HCT116 (cell line): ENCODE results near the gene TRRAP. TPM values are rescaled to one million over a fixed set of nuclear protein-coding genes. Genes with fewer than 3 reads are reported as not detected.

ENCODE experiments used
- ATAC-seq: fragments of 200-7000 bp; cut with Tn5 transposase; 2 replicates; pipeline ENCODE4 v1.9.1; 2020; ENCODE audit warnings: mild to moderate bottlenecking, moderate library complexity
- BruUV-seq: library from RNA; stranded (reverse); fragments of 400-500 nt; replicated peaks from 2 replicates; lab custom pipeline; 2021; lab: Mats Ljungman, UMichigan
- CTCF ChIA-PET: fragments of 300-600 bp; sonication (Branson Sonifier 250); formaldehyde crosslinking; loops from one replicate; lab custom pipeline; 2021; ENCODE audit warnings: antibody characterized with exemption; lab: Charles Lee
- POLR2A ChIA-PET: fragments of 300-600, 350-600 bp; sonication (Branson Sonifier 250); formaldehyde crosslinking; loops from one replicate; lab custom pipeline; 2021; ENCODE audit warnings: antibody characterized with exemption; lab: Charles Lee
- RAD21 ChIA-PET, 2 experiments: fragments of 300-600 bp; sonication (Branson Sonifier 250); formaldehyde crosslinking; loops; one replicate each; lab custom pipeline; 2023; ENCODE audit warnings: low total read pairs in 2 of 2; ENCODE audit not compliant: uncharacterized antibody in 2 of 2, unreplicated experiment in 2 of 2, low non-redundant PET in 1 of 2; lab: Charles Lee
- DNase-seq: peaks from one replicate; pipeline ENCODE4 v3.0.0-alpha.2; 2010; ENCODE audit warnings: low read depth, low spot score
- H2AFZ ChIP-seq: fragments of 200-600 bp; shearing (Covaris generic), sonication (generic); 2 replicates; pipeline ENCODE4 v1.6.1; 2017; ENCODE audit warnings: low read depth, mixed run types, mixed read lengths, antibody characterized with exemption, low read length; ENCODE audit not compliant: poor library complexity, severe bottlenecking
- H3K27ac ChIP-seq: 2 replicates; pipeline ENCODE4 v1.5.1; 2012; ENCODE audit warnings: low read depth, low read length
- H3K27me3 ChIP-seq: fragments of 200-600 bp; sonication (generic); 2 replicates; pipeline ENCODE4 v1.6.1; 2016; ENCODE audit warnings: mixed run types, low read length, mixed read lengths; ENCODE audit not compliant: insufficient read depth
- H3K36me3 ChIP-seq, 2 experiments: fragments of 200-500 bp in 1 of 2; fragments of 200-600 bp in 1 of 2; sonication (Bioruptor generic) in 1 of 2; sonication (generic) in 1 of 2; 2 replicates each; pipeline versions ENCODE4 v1.5.1 to v1.6.1; 2014 to 2016; ENCODE audit warnings: low read length in 2 of 2, inconsistent platforms in 1 of 2, mixed read lengths in 1 of 2, mixed run types in 1 of 2; ENCODE audit not compliant: insufficient read depth in 2 of 2, control insufficient read depth in 1 of 2
- H3K4me1 ChIP-seq, 2 experiments: fragments of 200-600 bp in 1 of 2; sonication (generic) in 1 of 2; 2 replicates each; pipeline versions ENCODE4 v1.5.1 to v1.6.1; 2012 to 2017; ENCODE audit warnings: low read length in 2 of 2, inconsistent platforms in 1 of 2, mild to moderate bottlenecking in 1 of 2, mixed read lengths in 1 of 2, mixed run types in 1 of 2, moderate library complexity in 1 of 2; ENCODE audit not compliant: insufficient read depth in 2 of 2, control insufficient read depth in 1 of 2
- H3K4me2 ChIP-seq: fragments of 200-600 bp; sonication (generic); 2 replicates; pipeline ENCODE4 v1.6.1; 2017; ENCODE audit warnings: mixed run types, low read length, mixed read lengths
- H3K4me3 ChIP-seq, 2 experiments: fragments of 200-600 bp in 1 of 2; sonication (generic) in 1 of 2; replicated peaks in 1 of 2; 2 replicates each; pipeline ENCODE4 v1.5.1; 2011 to 2016; ENCODE audit warnings: low read length in 2 of 2, control low read depth in 1 of 2, low read depth in 1 of 2, mild to moderate bottlenecking in 1 of 2, mixed read lengths in 1 of 2, mixed run types in 1 of 2
- H3K79me2 ChIP-seq: fragments of 200-600 bp; sonication (generic); 2 replicates; pipeline ENCODE4 v1.6.1; 2017; ENCODE audit warnings: mild to moderate bottlenecking, mixed run types, low read length, moderate library complexity, mixed read lengths; ENCODE audit not compliant: insufficient read depth
- H3K9ac ChIP-seq: fragments of 200-600 bp; sonication (generic); 2 replicates; pipeline ENCODE4 v1.6.1; 2016; ENCODE audit warnings: low read length, mixed read lengths
- H3K9me2 ChIP-seq: fragments of 200-600 bp; sonication (generic), shearing (Covaris generic); 2 replicates; pipeline ENCODE4 v1.6.1; 2017; ENCODE audit warnings: mixed run types, mild to moderate bottlenecking, moderate library complexity; ENCODE audit not compliant: insufficient read depth
- H3K9me3 ChIP-seq, 2 experiments: fragments of 200-500 bp in 1 of 2; fragments of 200-600 bp in 1 of 2; sonication (Bioruptor generic) in 1 of 2; sonication (generic) in 1 of 2; 2 replicates each; pipeline ENCODE4 v1.6.1; 2014 to 2017; ENCODE audit warnings: low read length in 2 of 2, mixed read lengths in 2 of 2, inconsistent platforms in 1 of 2, low read depth in 1 of 2, mild to moderate bottlenecking in 1 of 2, mixed run types in 1 of 2, moderate library complexity in 1 of 2; ENCODE audit not compliant: control insufficient read depth in 1 of 2, insufficient read depth in 1 of 2
- H4K20me1 ChIP-seq: fragments of 200-600 bp; sonication (generic), shearing (Covaris generic); 2 replicates; pipeline ENCODE4 v1.6.1; 2017; ENCODE audit warnings: mixed run types, mild to moderate bottlenecking, moderate library complexity; ENCODE audit not compliant: insufficient read depth
- ATF3 ChIP-seq: IDR thresholded peaks from 2 replicates; pipeline ENCODE4 v1.6.1; 2012
- CBX3 ChIP-seq: IDR thresholded peaks from 2 replicates; pipeline ENCODE4 v1.6.1; 2012; ENCODE audit warnings: low read depth
- CEBPB ChIP-seq: IDR thresholded peaks from 2 replicates; pipeline ENCODE4 v1.6.1; 2012; ENCODE audit warnings: low read depth
- EGR1 ChIP-seq: IDR thresholded peaks from 2 replicates; pipeline ENCODE4 v1.6.1; 2012; ENCODE audit warnings: low read depth
- EZH2 ChIP-seq: fragments of 200-600 bp; sonication (generic); IDR thresholded peaks from 2 replicates; pipeline ENCODE4 v1.6.1; 2017; ENCODE audit warnings: antibody characterized with exemption, mixed run types
- FOSL1 ChIP-seq: IDR thresholded peaks from 2 replicates; pipeline ENCODE4 v1.6.1; 2012; ENCODE audit warnings: low read depth
- POLR2A ChIP-seq: IDR thresholded peaks from 2 replicates; pipeline ENCODE4 v1.7.0; 2011; ENCODE audit warnings: borderline replicate concordance; ENCODE audit not compliant: insufficient read depth, insufficient read length; ENCODE audit errors: extremely low read depth
- RAD21 ChIP-seq: IDR thresholded peaks from 2 replicates; pipeline ENCODE4 v1.6.1; 2012; ENCODE audit warnings: low read depth, mild to moderate bottlenecking
- REST ChIP-seq: IDR thresholded peaks from 2 replicates; pipeline ENCODE4 v1.6.1; 2012; ENCODE audit warnings: low read depth
- TCF7L2 ChIP-seq: IDR thresholded peaks from 2 replicates; pipeline ENCODE4 v1.7.0; 2011; ENCODE audit warnings: borderline replicate concordance, inconsistent platforms; ENCODE audit not compliant: insufficient read depth, insufficient read length; ENCODE audit errors: extremely low read depth
- YY1 ChIP-seq: IDR thresholded peaks from 2 replicates; pipeline ENCODE4 v1.6.1; 2011; ENCODE audit warnings: low read length, low read depth, moderate library complexity, mild to moderate bottlenecking; ENCODE audit not compliant: insufficient replicate concordance; ENCODE audit errors: extremely low read depth
- ZBTB33 ChIP-seq: IDR thresholded peaks from 2 replicates; pipeline ENCODE4 v1.6.1; 2011; ENCODE audit warnings: mild to moderate bottlenecking, low read length, moderate library complexity; ENCODE audit not compliant: insufficient replicate concordance; ENCODE audit errors: extremely low read depth
- ZFX ChIP-seq: fragments of 450-650 bp; IDR thresholded peaks from 2 replicates; pipeline ENCODE4 v1.6.1; 2017
- ZNF274 ChIP-seq: fragments of 200-500 bp; sonication (Bioruptor generic); IDR thresholded peaks from 2 replicates; pipeline ENCODE4 v1.6.1; 2014; ENCODE audit warnings: mild to moderate bottlenecking, low read depth, low read length, inconsistent platforms
- intact Hi-C: fragments of 100-400 bp; cut with micrococcal nuclease; formaldehyde crosslinking; loops from 2 replicates; pipeline ENCODE4 v1.10.0; 2022
- total RNA-seq: library from RNA; stranded (reverse); gene quantifications from one replicate; pipeline ENCODE4 v1.2.1, GENCODE V29; 2021; ENCODE audit not compliant: unreplicated experiment

Gene TRRAP
- total RNA-seq, 1 experiment from 2014 or later: 44.5 TPM

- CTCF ChIA-PET: no interaction called here
- POLR2A ChIA-PET: no interaction called here
- ATAC-seq (no peak), DNase-seq (no peak)
- intact Hi-C loops: no loop called here
- Histone ChIP-seq H3K4me2 (no peak overlapping the region), H3K27me3 (no peaks in the 10 kb centered on the region), H3K9me3 (no peaks in the 10 kb centered on the region), H3K4me3 (no peak overlapping the region), H3K4me1 (no peaks in the 10 kb centered on the region), H3K9me2 (no peaks in the 10 kb centered on the region), H4K20me1 (no peaks in the 10 kb centered on the region), H3K27ac (no peak overlapping the region), H3K9ac (no peak overlapping the region), H3K36me3 (peaks cover 38 to 52% of the 10 kb centered on the region in 2 experiments; a peak in 3 of 4 replicates), H3K79me2 (no peaks in the 10 kb centered on the region), H2AFZ (no peak overlapping the region)
- TF ChIP-seq EGR1 (no peak), POLR2A (no peak), ZNF274 (no peak), CBX3 (no peak), REST (no peak), YY1 (no peak), ZFX (no peak), ATF3 (no peak), FOSL1 (no peak), CEBPB (no peak), ZBTB33 (no peak), RAD21 (no peak), EZH2 (no peak), TCF7L2 (no peak)
- no TSS peak for BruUV-seq
- RAD21 ChIA-PET: no interaction called here
These were observed 90.3 kb downstream of the TRRAP start for GRCh38 chr7:98968621-98969020.
